Brain microvascular endothelial cell (primary cell): Measurements from ENCODE around the gene RRP1B.
"Not testable (repeated sequence)": the region's sequence is repeated elsewhere in the genome, so short reads cannot be mapped to it uniquely, and the experiment has no call there.

ENCODE experiments used
- DNase-seq: peaks from one replicate; pipeline ENCODE4 v3.0.0-alpha.2; 2020
- H3K27ac ChIP-seq: fragments of 250-450 bp; sonication (Bioruptor Pico); 2 replicates; pipeline ENCODE4 v1.5.1; 2020; ENCODE audit warnings: mild to moderate bottlenecking, moderate library complexity
- H3K27me3 ChIP-seq: fragments of 250-450 bp; sonication (Bioruptor Pico); replicated peaks from 2 replicates; pipeline ENCODE4 v1.5.1; 2020; ENCODE audit warnings: mild to moderate bottlenecking
- H3K36me3 ChIP-seq: fragments of 250-450 bp; sonication (Bioruptor Pico); replicated peaks from 2 replicates; pipeline ENCODE4 v1.5.1; 2020; ENCODE audit warnings: mild to moderate bottlenecking
- H3K4me3 ChIP-seq: 2 replicates; pipeline ENCODE4 v1.5.1; 2011; ENCODE audit warnings: low read depth, mild to moderate bottlenecking, control low read depth, low read length, moderate library complexity
- in situ Hi-C: cut with HindIII; loops from 2 replicates; pipeline ENCODE4 v1.10.0; 2017; ENCODE audit warnings: low sequenced_read_pairs, low pct_ligation_motif_present
- TF ChIP-seq, protein P1 (sequence below): IDR thresholded peaks from 2 replicates; pipeline ENCODE4 v1.5.1; 2011; ENCODE audit warnings: low read depth, mild to moderate bottlenecking, moderate library complexity, low read length, control low read depth, inconsistent platforms; ENCODE audit errors: missing control alignments

RRP1B gene

DNA sequence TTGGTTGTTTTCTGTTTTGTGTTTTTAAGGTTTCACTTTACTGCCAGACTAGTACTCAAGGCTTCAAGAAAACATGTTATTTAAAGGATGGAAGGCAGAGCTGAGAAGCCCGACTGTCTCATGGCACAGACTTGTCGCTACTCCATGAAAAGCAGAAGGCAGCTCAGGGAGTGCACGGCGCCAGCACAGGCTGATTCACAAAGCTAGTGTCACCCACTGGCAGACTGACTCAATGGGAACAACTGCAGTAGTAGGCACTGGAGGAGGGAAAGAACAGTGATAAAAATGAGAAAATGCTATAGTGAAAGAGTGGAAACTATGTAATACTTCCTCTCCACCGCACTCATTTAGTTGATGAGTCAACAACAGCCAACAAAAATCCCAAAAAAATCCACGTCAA is 14.8 kb upstream of the RRP1B start:
- no peak overlapping the region for H3K4me3 ChIP-seq
- peak overlapping the region; percentile 65 for H3K27ac ChIP-seq
- TF ChIP-seq, protein P1, sequence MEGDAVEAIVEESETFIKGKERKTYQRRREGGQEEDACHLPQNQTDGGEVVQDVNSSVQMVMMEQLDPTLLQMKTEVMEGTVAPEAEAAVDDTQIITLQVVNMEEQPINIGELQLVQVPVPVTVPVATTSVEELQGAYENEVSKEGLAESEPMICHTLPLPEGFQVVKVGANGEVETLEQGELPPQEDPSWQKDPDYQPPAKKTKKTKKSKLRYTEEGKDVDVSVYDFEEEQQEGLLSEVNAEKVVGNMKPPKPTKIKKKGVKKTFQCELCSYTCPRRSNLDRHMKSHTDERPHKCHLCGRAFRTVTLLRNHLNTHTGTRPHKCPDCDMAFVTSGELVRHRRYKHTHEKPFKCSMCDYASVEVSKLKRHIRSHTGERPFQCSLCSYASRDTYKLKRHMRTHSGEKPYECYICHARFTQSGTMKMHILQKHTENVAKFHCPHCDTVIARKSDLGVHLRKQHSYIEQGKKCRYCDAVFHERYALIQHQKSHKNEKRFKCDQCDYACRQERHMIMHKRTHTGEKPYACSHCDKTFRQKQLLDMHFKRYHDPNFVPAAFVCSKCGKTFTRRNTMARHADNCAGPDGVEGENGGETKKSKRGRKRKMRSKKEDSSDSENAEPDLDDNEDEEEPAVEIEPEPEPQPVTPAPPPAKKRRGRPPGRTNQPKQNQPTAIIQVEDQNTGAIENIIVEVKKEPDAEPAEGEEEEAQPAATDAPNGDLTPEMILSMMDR, result no peak
- in situ Hi-C loops, result no loop called here
- H3K36me3 ChIP-seq, result no peaks in the 10 kb centered on the region
- H3K27me3 ChIP-seq, result no peaks in the 10 kb centered on the region
- DNase-seq, result peak; percentile 59

DNA sequence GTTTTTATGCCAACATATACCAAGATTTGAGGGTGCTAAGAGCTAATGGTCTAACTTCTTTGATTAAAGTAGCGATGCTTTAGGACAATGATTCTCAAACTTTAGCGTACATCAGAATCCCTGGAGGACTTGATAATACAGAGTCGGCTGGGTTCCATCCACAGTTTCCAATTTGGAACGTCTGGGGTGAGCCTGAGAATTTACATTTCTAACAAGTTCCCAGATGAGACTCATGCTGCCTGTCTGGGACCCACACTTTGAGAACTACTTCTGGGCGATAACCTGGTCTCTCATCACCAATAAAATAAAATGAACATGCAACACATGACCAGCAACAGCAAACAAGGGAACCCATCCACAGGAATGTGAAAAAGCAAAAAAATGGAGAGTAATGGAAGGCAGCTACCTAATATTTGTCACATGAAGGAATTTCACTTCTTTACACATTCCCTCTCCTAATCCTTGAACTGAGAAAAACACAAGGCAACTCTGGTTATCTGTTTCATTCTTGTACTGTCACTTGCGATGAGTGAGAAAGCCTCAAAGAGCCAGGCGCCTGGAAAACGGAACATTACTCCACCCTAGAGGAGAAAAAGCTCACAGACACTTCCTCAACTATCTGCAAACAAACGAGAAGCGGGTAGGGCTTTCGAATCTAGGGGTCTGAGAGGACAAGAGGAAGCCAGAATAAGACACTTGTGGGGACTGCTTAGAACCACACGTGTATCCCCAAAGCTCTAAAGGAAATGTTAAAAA is 14.0 kb upstream of the RRP1B start:
- TF ChIP-seq, protein P1, result peak; percentile 82
- H3K36me3 ChIP-seq, result no peaks in the 10 kb centered on the region
- no peaks in the 10 kb centered on the region for H3K27me3 ChIP-seq
- H3K27ac ChIP-seq, result peak overlapping the region; percentile 65
- in situ Hi-C loops, result no loop called here
- DNase-seq, result peak; percentile 84
- H3K4me3 ChIP-seq, result no peak overlapping the region

- no peaks in the 10 kb centered on the region for H3K27me3 ChIP-seq
- DNase-seq, result no peak
- no peak overlapping the region for H3K4me3 ChIP-seq
- H3K27ac ChIP-seq, result peak overlapping the region; percentile 65
- TF ChIP-seq, protein P1, result no peak
- no peaks in the 10 kb centered on the region for H3K36me3 ChIP-seq
- in situ Hi-C loops, result no loop called here
These were observed 13.4 kb upstream of the RRP1B start for GRCh38 chr21:43645976-43646375.

GRCh38 chr21:43646550-43647260 is 12.7 kb upstream of the RRP1B start:
- peak; percentile 91 for DNase-seq
- Histone ChIP-seq H3K27me3 (no peaks in the 10 kb centered on the region), H3K27ac (peak overlapping the region; percentile 65), H3K36me3 (no peaks in the 10 kb centered on the region), H3K4me3 (no peak overlapping the region)
- TF ChIP-seq, protein P1, result peak; percentile 99
- in situ Hi-C loops, result no loop called here

DNA sequence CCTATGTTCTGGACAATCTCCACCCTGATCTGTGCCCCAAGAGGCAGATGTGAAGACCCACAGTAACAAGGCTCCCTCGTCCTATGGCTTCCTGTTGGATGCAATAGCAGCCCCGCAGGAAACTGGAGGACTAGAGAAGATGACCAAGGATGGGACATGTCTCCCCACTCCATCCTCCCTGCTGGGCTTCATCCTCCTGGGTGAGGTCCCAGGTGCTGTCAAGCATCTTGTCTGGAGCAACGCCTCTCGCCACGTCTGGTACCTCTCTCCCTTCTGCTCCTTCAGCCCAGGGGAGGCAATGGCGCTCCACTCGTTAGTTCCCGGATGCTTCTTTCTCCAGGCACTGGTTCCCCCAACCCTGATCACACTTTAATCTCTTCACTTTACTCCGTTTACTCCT is 11.2 kb upstream of the RRP1B start:
- Histone ChIP-seq H3K36me3 (no peaks in the 10 kb centered on the region), H3K27ac (no peak overlapping the region), H3K4me3 (no peak overlapping the region), H3K27me3 (no peaks in the 10 kb centered on the region)
- TF ChIP-seq, protein P1, result no peak
- no peak for DNase-seq
- in situ Hi-C loops, result no loop called here

- H3K27me3 ChIP-seq, H3K36me3 ChIP-seq, DNase-seq, in situ Hi-C loops, H3K27ac ChIP-seq, H3K4me3 ChIP-seq: not testable (repeated sequence)
These were observed 7.4 kb upstream of the RRP1B start for GRCh38 chr21:43651926-43652325.
